ENCODE results near the gene WIPF3. TPM values are rescaled to one million over a fixed set of nuclear protein-coding genes. Genes with fewer than 3 reads are reported as not detected.

The WIPF3 gene
- total RNA-seq, 2 donors from 2014 or later: 1.7 to 2.1 TPM

DNA sequence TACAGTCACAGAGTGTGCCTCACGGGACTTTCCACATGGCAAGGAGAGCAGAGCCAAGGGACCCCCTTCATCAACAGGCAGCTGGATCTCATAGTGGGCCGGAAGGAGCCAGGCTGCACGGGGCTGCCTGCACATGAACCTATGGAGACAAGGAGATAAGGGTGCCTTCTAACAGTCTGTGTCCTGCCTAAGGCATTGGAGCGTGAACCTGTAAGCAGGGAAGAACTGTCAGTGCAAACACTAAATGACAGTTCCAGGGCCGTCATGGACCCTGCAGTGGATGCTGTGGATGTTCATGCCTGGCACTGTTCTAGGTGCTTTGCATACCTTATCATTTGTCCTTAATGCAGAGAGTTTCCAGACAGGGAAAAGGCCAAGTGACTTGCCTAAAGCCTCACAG, 85.9 kb downstream of the WIPF3 start:
- DNase-seq (no peak), ATAC-seq (no peak)
- intact Hi-C loops (cut with DNase I, micrococcal nuclease): no loop called here

DNA sequence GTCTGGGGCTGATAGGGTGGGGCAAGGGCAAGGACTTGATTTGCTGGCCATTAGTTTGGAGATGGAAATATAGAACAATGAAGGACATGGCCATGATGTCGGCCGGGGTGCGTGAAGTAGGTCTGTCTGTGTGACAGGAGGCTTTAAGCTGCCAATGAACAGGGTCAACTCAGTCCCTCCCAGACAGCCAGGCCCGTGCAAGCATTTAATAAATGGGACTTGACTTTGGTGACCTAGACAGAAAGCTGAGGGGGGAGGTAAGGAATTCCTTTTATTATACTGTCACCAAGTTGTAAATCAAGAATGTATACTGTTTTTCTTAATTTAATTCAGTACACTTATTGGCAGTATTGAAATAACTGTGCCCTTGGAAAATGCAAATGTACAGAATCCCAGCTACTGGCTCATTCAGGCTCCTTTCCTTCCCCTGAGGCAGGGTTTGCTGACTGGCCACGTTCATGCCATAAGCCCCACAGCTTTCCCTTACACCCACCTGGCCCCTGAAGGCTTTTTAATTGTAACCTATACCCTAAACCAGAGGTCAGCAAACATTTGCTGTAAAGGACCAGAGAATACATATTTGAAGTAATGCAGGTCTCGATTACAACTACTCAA, 87.2 kb downstream of the WIPF3 start:
- intact Hi-C loops (cut with DNase I, micrococcal nuclease): no loop called here
- ATAC-seq (no peak), DNase-seq (no peak)

DNA sequence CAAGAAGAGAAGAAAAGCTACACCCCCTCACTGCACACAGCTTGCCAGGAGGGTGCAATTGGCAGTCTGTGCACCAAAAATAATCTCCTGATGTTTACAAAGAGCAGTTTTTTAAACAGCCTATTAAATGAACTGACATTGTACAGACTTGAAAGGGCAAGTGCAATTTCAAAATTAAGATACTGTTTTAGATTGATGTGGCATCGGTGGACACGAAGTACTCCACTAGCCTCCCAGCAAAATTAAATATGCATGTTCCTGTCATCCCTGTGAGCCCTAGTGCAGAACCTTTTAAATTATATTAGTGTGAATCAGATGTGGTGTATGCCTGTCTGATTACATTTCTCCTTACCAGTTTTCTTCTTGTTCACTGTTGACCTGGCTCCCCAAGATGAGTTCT, 87.9 kb downstream of the WIPF3 start:
- intact Hi-C loops (cut with DNase I, micrococcal nuclease): no loop called here
- no peak for DNase-seq
- ATAC-seq: no peak

DNA sequence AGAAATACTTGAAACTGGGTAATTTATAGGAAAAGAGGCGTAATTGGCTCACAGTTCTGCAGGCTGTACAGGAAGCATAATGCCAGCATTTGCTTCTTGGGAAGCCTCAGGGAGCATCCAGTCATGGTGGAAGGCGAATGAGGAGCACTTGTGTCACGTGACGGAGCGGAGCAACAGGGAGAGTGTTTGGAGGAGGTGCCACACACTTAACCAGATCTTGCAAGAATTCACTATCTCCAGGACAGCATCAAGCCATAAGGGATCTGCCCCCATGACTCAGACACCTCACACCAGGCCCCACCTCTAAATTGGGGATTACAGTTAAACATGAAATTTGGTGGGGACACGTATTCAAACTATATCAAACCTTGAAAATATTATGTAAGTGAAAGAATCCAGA, 89.3 kb downstream of the WIPF3 start:
- ATAC-seq (no peak), DNase-seq (no peak)
- intact Hi-C loops (cut with DNase I, micrococcal nuclease): no loop called here

DNA sequence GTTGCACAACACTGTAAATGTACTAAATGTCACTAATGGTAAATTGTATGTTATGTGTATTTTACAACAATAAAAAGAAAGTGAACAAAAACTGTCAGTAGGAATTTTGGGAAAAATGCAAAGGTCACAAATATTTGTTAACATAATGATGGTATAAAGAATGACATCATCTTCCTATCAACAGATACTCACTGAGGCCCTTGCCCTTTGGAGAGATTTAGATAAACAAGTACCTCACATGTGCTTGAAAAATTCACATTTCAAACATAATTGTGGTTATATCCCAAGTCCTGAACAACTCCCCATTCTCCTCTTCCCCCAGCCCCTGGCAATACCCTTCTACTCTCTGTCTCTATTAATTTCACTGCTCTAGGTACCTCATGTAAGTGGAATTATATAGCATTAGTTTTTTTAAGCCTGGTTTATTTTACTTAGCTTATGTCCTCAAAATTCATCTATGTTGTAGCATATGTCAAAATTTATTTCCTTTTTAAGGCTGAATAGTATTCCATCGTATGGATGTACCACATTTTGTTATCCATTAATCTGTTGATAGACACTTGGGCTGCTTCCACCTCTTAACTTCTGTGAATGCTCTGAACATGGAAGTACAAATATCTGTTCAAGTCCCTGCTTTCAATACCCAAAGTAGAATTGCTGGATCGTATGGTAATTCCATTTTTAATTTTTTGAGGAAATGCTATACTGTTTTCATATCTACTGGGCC, 90.5 kb downstream of the WIPF3 start:
- intact Hi-C loops (cut with DNase I, micrococcal nuclease): no loop called here
- DNase-seq (no peak), ATAC-seq (no peak)

DNA sequence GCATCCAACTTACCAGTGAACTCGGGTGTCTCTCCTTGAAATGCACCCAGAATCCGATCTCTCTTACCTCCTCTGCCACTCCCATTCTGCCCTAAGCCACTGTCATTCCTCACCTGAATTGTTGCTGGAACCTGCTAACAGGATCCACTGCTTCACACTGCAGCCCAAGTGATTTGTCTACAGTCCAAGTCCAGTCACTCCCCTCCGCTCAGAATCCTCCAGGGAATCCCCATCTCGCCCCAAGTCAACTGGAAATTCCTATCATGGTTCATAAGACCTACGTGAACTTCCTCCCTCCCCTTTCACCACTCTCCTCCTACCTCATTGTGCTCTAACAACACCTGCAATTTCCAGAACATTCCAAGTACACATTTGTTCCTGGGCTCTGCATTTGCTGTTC, 92.0 kb downstream of the WIPF3 start:
- ATAC-seq (no peak), DNase-seq (no peak)
- intact Hi-C loops (cut with DNase I, micrococcal nuclease): no loop called here

DNA sequence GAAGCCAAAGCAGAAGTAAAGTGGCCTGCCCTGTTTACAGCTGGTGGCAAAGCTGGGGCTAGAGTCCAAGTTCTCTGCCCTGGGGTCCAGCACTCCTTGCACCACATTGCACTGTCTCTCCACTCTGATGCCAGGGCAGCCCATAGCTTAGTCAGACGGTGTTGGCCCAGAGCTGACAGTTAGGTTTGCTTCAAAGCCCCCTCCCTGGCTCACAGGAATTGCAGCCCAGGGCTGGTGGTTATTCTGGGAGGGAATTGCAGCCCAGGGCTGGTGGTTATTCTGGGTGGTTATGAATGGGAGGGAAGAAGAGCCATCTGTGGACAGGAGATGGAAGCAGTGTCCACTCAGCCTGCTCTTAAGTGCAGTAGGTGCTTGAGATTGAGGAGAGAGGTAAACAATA, 94.4 kb downstream of the WIPF3 start:
- intact Hi-C loops (cut with DNase I, micrococcal nuclease): no loop called here
- ATAC-seq (peak; percentile 37), DNase-seq (no peak)

DNA sequence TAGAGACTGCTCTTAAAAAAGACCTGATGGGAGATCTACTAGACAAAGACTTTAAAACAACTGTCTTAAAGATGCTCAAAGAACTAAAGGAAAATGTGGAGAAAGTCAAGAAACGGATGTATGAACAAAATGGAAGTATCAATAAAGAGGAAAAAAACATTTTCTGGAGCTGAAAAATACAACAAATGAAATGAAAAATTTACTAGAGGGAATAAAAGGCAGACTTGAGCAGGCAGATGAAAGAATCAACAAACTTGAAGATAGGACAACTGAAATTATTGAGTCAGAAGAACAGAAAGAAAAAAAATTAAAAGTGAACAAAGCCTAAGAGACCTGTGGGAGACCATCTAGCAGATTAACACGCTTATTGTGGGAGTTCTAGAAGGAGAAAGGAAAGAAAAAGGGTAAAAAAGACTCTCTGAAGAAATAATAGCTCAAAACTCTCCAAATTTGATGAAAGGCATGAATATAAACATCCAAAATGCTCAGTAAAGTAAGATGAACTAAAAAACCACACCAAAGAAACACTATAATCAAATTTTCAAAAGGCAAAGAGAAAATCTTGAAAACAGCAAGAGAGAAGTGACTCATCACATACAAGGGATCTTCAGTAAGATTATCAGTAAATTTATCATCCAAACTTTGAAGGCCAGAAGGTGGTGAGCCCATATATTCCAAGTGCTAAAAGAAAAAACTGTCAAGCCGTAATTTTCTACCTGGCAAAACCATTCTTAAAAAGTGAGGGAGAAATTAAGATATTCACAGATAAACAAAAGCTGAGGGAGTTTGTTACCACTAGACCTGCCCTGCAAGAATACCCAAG, 100.1 kb downstream of the WIPF3 start:
- no peak for ATAC-seq
- intact Hi-C loops (cut with DNase I, micrococcal nuclease): no loop called here
- DNase-seq: no peak

DNA sequence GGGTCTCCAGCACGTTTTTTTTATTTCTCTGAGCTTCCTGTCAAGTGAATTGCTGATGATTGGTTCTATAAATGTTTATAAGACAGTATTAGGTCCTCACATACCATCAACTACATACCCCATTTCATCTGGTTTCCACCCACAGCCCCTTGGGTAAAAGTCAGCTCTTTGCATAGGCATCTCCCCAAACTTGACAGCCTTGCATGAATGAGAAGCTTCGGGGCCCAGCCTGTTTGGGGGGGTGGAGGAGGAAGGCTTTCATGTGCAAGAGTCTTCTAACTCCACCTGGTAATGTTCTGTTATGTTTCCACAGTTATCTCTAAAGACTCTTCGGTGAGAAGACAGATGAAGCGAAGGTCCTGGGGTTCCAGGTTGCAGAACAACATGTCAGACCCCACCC, 107.9 kb downstream of the WIPF3 start:
- no peak for DNase-seq
- intact Hi-C loops (cut with DNase I, micrococcal nuclease): loop anchor here in 1 of 2 donors (10.0 kb wide), 1 partner anchor 159 kb away; no protein-coding TSS in a partner anchor
- no peak for ATAC-seq

DNA sequence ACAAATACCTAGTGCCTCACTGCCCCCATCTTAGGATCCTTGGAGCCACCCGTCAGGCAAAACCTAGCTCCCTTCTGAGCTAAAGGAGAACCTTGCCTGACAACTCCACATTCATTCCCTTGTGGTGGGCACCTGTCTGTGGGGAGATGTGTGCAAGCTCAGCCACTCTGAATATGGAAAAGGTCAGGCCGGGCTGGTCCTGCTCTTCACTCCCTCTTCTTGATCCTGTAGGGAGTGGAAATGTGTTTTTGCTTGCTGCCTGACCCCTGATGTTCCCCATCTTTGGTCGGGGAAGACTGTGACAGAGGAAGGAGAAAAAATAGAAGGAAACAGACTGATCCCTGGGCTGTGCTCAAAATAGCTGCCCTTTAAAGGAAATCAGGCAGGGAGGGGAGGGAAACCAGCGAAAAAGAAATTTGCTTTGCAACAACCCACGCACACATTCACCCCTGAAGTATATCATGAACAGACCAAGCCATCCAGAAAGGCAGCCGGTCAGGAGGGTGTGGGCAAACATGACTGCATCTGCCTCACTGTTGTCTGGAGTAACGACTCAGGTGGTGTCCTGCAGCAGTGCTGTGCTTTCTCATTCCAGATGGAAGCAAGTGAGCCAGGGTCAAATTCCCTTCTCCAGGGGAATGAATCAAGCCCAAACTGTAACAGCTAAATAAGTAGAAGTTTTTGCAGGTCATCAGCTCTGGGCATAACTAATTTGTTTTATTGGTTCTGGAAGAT, 109.3 kb downstream of the WIPF3 start:
- intact Hi-C loops (cut with DNase I, micrococcal nuclease): loop anchor here in 1 of 2 donors (10.0 kb wide), 1 partner anchor 161 kb away; no protein-coding TSS in a partner anchor
- DNase-seq (no peak), ATAC-seq (no peak)

DNA sequence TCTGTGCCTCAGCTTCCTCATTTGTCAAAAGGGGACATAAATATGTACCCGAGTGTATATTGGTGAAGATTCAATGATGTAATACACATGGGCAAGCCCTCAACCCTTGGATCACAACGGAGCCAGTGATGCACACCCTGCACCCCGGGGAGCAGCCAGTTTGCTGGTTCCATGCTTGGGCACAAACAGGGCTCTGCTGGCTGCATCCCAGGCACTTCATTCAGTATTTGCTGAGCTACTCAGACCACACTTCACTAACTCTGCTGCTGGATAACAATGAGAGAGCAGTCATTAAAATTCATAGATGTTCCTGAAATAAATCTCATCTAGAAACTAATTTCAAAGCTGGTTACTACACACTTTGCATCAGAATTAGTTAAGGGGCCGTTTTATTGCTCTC, 111.3 kb downstream of the WIPF3 start:
- DNase-seq (no peak), ATAC-seq (no peak)
- intact Hi-C loops (cut with DNase I, micrococcal nuclease): loop anchor here in 1 of 2 donors (10.0 kb wide), 1 partner anchor 163 kb away; no protein-coding TSS in a partner anchor

DNA sequence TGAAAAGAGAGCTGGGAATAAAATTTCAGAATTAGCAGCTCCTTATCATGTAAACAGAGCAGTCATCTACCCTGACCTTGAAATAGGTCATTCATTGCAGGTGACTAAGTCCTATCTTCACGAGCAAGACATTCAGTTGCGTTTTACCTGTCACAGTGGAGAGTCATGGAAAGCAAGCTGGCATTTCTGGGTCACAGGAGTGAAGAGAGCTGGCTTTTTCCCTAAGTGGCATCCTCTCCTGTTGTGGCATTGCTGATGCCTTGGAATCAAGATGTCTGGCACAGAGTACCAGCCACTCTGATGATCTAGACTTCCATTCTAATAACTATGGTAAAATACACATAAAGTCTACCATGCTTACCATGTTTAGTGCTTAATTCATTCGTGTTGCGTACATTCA, 112.5 kb downstream of the WIPF3 start:
- intact Hi-C loops (cut with DNase I, micrococcal nuclease): loop anchor here in 1 of 2 donors (10.0 kb wide), 1 partner anchor 164 kb away; no protein-coding TSS in a partner anchor
- no peak for DNase-seq
- no peak for ATAC-seq

DNA sequence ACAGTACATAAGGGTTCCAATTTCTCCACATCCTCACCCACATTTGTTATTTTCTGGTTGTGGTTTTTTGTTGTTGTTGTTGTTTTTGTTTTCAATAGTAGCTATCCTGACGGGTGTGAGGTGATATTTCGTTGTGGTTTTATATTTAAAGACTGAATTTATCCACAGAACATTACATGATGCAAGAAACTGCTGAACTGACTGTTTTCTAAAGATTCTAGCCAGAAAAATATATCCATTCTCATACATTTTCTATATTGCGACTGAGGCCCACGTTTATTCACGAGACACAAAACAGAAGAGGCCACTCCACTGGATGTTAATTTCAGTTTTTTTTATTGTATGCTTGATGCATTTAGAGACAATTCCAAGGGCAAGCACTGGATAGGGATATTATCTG, 113.5 kb downstream of the WIPF3 start:
- intact Hi-C loops (cut with DNase I, micrococcal nuclease): loop anchor here in 1 of 2 donors (10.0 kb wide), 2 partner anchors 165 to 285 kb away; no protein-coding TSS in a partner anchor
- no peak for DNase-seq
- ATAC-seq: no peak

DNA sequence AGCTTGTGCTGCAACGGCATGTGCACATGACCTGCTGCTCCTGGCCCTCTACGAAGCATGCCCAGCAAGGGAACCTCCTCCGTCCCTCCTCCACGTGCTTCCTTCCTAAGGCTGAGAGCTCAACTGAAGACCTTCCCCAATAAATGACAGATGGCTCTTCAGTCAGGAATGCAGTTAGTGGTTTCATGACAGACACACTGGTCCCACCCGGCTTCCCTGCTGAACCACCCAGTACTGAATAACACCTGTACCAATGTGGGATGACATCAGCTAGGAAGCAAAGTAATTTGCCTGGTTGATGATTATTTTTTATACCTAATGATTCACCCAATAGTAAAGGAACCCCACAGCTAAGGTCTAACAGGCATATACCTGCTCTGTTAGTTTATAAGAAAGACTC, 114.2 kb downstream of the WIPF3 start:
- no peak for DNase-seq
- ATAC-seq: no peak

DNA sequence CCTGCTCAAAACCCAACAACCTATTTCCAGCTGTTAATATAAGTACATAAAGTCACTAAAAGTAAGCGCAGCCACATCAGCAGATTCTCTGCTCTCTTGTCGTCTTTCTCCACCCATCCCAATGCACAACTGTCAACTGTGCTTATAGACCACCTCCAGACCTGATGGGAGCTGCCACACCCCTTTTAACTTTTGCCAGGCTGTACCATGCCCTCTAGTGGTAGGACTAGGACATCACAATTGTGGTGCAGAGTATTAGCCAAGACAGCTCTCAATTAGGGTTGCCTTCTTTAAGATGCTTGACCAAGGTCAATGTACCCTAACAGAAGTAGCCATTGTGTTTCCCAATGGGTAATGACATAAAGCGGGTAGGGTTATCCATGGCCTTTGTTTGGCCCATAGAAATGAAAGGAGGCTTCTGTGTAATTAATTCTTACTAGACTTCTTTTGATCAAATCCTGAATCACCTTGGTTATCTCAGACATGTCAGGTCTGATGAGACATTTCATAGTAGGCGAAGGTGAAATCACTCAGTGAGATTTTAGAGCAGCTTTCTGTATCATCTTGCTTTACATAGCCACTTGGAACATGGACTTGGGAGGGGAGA, 115.2 kb downstream of the WIPF3 start:
- ATAC-seq (peak; percentile 79), DNase-seq (peak in 1 of 2 donors; percentile 26)
- intact Hi-C loops (cut with DNase I, micrococcal nuclease): loop anchor here in 1 of 2 donors (10.0 kb wide), 1 partner anchor 287 kb away; no protein-coding TSS in a partner anchor

More for the DNA sequence above, 114.2 kb downstream of the WIPF3 start:
- intact Hi-C loops (cut with DNase I, micrococcal nuclease): loop anchor here in 1 of 2 donors (10.0 kb wide), 1 partner anchor 286 kb away; no protein-coding TSS in a partner anchor

DNA sequence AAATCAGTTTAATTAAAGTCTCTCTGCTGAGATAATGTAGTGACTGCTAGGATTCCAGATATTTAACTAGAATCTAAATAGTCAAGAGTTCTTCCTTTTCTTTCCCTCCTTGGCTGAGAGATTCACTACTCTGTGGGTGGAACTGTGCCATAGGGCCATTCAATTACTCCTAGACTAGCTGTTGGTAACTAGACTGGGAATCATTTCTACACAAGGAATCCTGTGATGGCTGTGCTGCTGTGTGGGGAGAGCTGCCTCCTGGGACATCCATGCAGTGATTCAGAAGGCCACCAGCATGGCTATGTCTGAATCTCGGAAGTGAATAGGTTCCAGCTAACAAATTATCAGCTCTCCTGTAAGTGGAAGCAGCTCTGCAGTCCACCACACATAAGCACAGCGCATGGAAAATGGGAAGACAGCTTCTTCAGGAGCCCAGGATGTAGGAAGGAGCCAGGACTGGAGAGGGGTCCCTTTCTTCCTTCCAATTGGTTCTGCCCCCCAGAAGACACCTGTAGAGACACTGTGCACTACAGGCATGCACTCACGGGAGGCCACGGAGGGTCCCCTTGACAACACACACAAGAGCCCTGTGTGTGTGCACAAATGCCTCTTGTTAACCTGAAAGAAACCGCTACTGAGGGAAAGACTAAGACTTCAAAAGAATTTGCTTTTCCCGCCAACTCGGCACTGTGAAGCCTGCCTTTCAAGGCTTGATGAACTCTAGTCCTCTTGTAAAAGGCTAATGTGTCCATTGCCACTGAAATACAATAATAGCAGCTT, 116.8 kb downstream of the WIPF3 start:
- ATAC-seq (no peak), DNase-seq (no peak)
- intact Hi-C loops (cut with DNase I, micrococcal nuclease): loop anchor here in 1 of 2 donors (10.0 kb wide), 1 partner anchor 288 kb away; no protein-coding TSS in a partner anchor

DNA sequence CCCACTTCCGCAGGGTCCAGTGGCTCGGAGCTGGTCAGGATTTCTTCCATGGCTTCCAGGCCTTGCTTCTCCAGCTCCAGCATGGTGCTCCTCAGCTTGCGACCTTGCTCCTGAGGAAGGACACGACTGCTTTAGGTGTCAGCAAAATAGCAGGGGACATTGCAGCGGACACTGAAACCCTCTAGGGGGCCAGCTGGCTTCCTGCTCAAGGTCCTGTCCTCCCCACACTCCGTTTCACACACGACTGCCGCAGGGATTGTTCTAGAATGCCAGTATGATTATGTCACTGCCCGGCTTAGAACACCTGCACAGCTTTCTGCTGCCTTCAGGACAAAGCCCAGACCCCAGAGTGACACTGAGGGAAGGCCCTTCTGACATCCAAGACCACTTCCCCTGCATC, 117.7 kb downstream of the WIPF3 start:
- intact Hi-C loops (cut with DNase I, micrococcal nuclease): loop anchor here in 1 of 2 donors (10.0 kb wide), 1 partner anchor 289 kb away; no protein-coding TSS in a partner anchor
- ATAC-seq: no peak

More for the DNA sequence above, 117.7 kb downstream of the WIPF3 start:
- DNase-seq: no peak
